GM12892 (cell line): ENCODE measurements around the gene CIPC.

ENCODE experiments used
- POLR2A ChIP-seq: IDR thresholded peaks from 2 replicates; pipeline ENCODE4 v1.6.1; 2011; ENCODE audit warnings: low read depth, low read length, control low read depth
- POLR2AphosphoS5 ChIP-seq: IDR thresholded peaks from 2 replicates; pipeline ENCODE4 v1.6.1; 2011; ENCODE audit warnings: low read depth, low read length, control low read depth

DNA sequence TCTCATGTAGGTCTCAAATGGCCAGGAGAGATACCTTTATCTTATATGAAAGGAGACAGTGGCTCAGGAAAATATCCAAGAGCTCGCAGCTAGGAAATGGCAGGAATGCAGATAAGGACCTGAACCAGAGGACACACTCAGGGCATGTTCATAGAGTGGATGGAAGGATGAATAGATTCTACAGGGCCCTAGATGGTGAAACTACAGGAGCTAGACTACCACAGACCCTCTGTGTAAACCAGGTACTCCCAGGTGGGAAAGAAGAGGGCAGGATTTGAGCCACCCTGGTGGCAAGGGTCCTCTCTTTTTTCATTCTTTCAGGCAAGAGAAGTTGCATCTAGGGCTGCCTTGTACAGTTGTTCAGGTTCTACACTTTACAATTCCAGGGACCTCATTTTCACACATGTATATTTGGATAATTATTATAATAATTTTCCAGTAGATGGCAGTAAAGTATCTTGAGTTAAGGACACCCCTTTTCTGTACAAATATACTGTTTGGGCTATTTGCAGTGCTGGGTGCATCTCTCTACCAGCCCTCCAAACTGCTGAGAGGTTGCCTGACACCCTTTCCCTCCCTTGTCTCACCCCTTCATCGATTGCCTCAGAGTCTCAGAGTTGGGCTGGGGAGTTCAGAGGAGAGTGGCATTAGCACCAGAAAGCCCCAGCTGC lies 54.0 kb downstream of the CIPC start:
- TF ChIP-seq POLR2AphosphoS5 (no peak), POLR2A (no peak)
